GM12891 (cell line): ENCODE results near the gene HAPLN1.

Experiments used
- DNase-seq: peaks from one replicate; pipeline ENCODE4 v3.0.0; 2011; ENCODE audit warnings: low spot score; ENCODE audit not compliant: insufficient read length
- FAIRE-seq: peaks from 2 replicates; lab custom pipeline; 2011; peaks lifted over from hg19 to GRCh38; lab: Jason Lieb, UNC
- PAX5 ChIP-seq: IDR thresholded peaks from 2 replicates; pipeline ENCODE4 v1.6.1; 2011; ENCODE audit warnings: low read length, moderate library complexity, mild to moderate bottlenecking; ENCODE audit not compliant: insufficient read depth, severe bottlenecking
- POLR2A ChIP-seq: IDR thresholded peaks from 2 replicates; pipeline ENCODE4 v1.6.1; 2011; ENCODE audit warnings: low read depth, low read length, control low read depth
- POLR2AphosphoS5 ChIP-seq: IDR thresholded peaks from 2 replicates; pipeline ENCODE4 v1.6.1; 2011; ENCODE audit warnings: low read depth, low read length, control low read depth
- POU2F2 ChIP-seq: IDR thresholded peaks from 2 replicates; pipeline ENCODE4 v1.6.1; 2011; ENCODE audit warnings: low read depth, mild to moderate bottlenecking, control low read depth, low read length, moderate library complexity
- SPI1 ChIP-seq: IDR thresholded peaks from 2 replicates; pipeline ENCODE4 v1.6.1; 2011; ENCODE audit warnings: low read depth, low read length, control low read depth
- TAF1 ChIP-seq: IDR thresholded peaks from 2 replicates; pipeline ENCODE4 v1.6.1; 2011; ENCODE audit warnings: low read depth, low read length, control low read depth

Gene HAPLN1

GRCh38 chr5:83689881-83690280 is 30.8 kb downstream of the HAPLN1 start:
- no peak for FAIRE-seq
- DNase-seq = no peak
- TF ChIP-seq POLR2A = no peak
- no peak for TF ChIP-seq POU2F2
- TF ChIP-seq TAF1 = no peak
- no peak for TF ChIP-seq PAX5
- no peak for TF ChIP-seq SPI1
- no peak for TF ChIP-seq POLR2AphosphoS5

DNA sequence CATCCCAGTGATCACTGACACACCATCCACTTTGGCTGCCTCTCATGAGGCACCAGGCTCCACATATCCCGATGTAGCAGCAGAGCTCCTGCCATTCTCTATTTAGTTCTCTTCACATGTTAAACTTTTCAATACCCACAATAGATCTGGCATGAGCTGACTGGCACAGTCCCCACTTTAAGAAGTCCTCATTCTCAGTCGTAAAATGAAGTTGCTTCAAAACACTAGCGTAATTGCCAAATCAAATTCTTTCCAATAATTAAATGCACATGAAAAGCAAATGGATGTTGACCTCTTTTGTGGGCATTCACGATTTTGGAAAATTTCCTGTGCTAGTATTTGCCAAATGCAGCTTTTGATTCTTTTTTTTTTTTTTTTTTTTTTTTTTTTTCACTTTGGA is 32.4 kb downstream of the HAPLN1 start:
- TF ChIP-seq POU2F2 (no peak), PAX5 (no peak), TAF1 (no peak), SPI1 (no peak)
- DNase-seq (no peak), FAIRE-seq (no peak)

DNA sequence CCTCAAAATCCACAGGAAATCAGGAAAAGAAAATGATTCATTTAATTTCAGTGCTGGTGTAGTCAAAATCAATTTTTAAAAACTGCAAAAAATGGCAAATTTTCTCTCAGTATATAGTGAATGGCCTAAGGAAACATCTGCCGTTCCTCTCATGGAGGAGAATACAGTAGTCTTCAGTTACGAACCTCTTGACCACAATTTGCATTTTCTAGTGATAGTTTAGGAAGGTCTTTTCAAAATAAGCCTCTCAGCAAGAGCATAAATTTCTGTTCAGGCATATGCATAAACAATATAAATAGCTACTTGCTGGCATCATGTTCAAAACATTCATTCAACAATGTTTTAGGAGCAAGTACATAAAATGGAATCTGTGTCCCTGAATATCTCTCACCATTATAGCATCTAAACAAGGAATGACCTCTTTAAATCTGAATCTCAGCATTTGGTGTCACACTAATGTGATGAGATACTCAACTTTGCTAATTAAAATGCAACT is 33.5 kb downstream of the HAPLN1 start:
- FAIRE-seq = peak; percentile 5

DNA sequence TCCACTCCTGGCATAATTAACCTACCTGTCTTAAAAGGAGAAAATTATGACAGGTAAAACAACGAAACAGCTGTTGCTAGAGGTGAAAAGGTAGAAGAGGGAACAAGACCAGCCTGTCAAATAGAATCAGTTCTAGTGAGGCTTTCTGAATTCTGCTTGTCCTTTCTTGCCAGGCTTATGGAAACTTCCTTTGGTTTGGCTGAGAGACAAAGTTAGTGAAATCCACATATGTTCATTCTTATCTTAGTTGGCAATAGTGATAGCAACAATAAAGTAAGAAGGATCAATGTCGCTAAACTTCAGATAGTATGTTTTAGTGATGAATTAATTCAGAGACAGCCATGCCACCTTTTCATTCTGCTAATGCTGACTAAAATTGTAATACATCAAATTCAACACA is 34.4 kb downstream of the HAPLN1 start:
- DNase-seq = no peak
- TF ChIP-seq TAF1 = no peak
- no peak for TF ChIP-seq POLR2AphosphoS5
- TF ChIP-seq PAX5 = no peak
- no peak for TF ChIP-seq POLR2A
- no peak for TF ChIP-seq POU2F2
- no peak for TF ChIP-seq SPI1
- no peak for FAIRE-seq

More for the DNA sequence above, 33.5 kb downstream of the HAPLN1 start:
- TF ChIP-seq SPI1 (no peak), POLR2A (no peak), POLR2AphosphoS5 (no peak), TAF1 (no peak), POU2F2 (no peak), PAX5 (no peak)
- no peak for DNase-seq

DNA sequence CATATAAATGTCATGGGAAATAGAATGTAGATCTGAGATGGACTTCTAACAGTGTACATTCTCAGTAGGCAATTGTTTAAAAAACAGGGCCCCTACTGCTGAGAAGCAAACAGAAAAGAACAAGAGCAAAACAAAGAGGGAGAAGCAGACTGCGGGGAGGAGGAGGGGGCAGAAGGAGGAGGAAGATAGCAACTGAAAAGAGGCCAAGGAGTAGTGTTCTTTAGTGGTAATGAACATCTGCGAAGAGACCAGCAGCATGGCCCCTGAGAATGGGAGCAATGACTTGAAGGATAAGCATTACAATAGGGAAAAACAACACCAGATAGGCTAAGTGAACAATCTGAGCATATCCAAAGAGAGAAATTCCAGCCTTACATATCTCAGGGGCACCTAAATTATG is 36.8 kb downstream of the HAPLN1 start:
- FAIRE-seq = no peak
- DNase-seq = no peak
- no peak for TF ChIP-seq SPI1
- no peak for TF ChIP-seq PAX5
- TF ChIP-seq POU2F2 = no peak
- TF ChIP-seq POLR2AphosphoS5 = no peak
- no peak for TF ChIP-seq POLR2A
- no peak for TF ChIP-seq TAF1

- DNase-seq (no peak), FAIRE-seq (no peak)
- no peak for TF ChIP-seq PAX5
- no peak for TF ChIP-seq POU2F2
- no peak for TF ChIP-seq POLR2A
- TF ChIP-seq POLR2AphosphoS5 = no peak
- no peak for TF ChIP-seq TAF1
- no peak for TF ChIP-seq SPI1
These were observed 48.0 kb downstream of the HAPLN1 start for GRCh38 chr5:83672646-83673045.

DNA sequence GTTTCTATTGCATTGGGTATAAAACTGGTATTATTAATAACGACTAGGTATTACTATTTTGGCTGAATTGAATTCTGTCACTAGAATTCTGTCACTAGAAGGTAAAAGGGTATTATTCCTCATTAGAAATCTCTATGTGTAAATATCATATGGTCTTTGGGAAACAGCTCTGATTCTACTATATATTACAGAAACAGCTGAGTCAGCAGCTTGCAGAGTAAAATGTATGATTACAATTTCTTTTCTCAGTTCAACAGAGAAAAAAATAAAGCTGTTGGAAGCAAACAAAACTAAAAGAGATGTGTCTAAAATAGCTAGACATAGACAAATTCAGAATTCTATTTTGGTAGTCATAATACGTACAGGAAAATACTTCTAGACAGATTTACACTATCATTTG is 48.5 kb downstream of the HAPLN1 start:
- TF ChIP-seq POU2F2 (no peak), POLR2A (no peak), SPI1 (no peak), POLR2AphosphoS5 (no peak), PAX5 (no peak), TAF1 (no peak)
- no peak for FAIRE-seq

DNA sequence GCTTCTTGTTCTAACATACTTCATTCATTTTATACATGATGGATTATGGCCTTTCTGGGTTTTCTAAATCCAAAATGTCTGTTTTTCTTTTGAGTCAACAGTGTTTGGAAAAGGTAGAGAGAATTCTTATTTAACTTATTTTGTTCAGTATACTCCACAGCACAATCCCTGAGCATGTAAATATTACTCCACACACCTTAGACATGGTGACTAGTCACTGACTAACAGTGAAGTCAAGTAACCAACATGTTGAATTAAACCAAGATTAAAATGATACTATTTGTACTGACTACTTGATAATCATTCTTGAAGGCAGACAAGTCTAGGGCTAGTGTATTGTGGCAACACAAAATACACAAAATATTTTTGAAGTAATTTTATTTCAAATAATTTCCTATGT is 55.0 kb downstream of the HAPLN1 start:
- TF ChIP-seq POU2F2 (no peak), PAX5 (no peak), SPI1 (no peak), TAF1 (no peak), POLR2A (no peak), POLR2AphosphoS5 (no peak)
- no peak for DNase-seq
- no peak for FAIRE-seq

More for the DNA sequence above, 48.5 kb downstream of the HAPLN1 start:
- no peak for DNase-seq

- TF ChIP-seq POU2F2 = no peak
- TF ChIP-seq POLR2AphosphoS5 = no peak
- no peak for TF ChIP-seq POLR2A
- TF ChIP-seq SPI1 = peak; percentile 44
- no peak for TF ChIP-seq TAF1
- no peak for TF ChIP-seq PAX5
- FAIRE-seq = no peak
- no peak for DNase-seq
These were observed 58.1 kb downstream of the HAPLN1 start for GRCh38 chr5:83662558-83662957.

DNA sequence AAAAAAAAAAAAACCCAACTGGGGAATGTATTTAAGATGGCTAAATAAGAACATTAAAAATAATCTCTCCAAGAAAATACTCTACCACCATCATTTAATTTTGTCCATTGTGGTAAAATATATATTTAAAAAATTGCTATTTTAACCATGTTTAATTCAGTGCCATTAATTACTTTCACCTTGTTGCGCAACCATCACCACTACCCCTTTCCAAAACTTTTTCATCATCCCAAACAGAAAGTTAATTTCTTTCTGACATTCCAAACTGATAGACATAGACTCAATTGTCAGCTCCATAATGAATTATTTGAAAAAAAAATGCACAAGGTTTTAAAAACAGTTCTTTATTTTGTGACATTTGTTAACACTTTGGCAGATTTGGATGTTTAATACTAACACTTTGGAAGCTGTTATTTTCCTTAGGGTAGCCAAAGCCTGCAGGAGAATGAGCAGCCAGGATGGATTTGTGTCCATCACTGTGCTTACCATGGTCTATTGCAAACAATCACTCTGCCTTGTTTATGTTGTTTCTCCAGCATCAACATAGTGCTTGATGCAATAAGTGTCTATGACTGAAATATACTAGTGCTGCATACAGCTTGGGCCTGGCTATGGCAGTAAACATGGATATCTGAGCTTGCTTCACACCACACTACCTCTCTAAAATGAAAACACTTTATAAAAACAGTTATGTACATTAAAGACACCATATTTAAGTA is 62.7 kb downstream of the HAPLN1 start:
- TF ChIP-seq POU2F2 = no peak
- TF ChIP-seq SPI1 = no peak
- TF ChIP-seq POLR2AphosphoS5 = no peak
- no peak for TF ChIP-seq TAF1
- no peak for TF ChIP-seq PAX5
- no peak for TF ChIP-seq POLR2A
- DNase-seq = no peak
- FAIRE-seq = no peak
